Neural progenitor cell (in vitro differentiated cells): Measurements from ENCODE around the gene CCL13.

Source experiments
- EZH2 ChIP-seq: fragments of 200-600 bp; sonication (generic); IDR thresholded peaks from 2 replicates; pipeline ENCODE4 v1.6.1; 2017; ENCODE audit warnings: antibody characterized with exemption, mild to moderate bottlenecking, moderate library complexity
- TF ChIP-seq, protein P1 (sequence below): fragments of 200-600 bp; sonication (generic); IDR thresholded peaks from 2 replicates; pipeline ENCODE4 v1.5.1; 2017; ENCODE audit warnings: antibody characterized with exemption, mild to moderate bottlenecking

DNA sequence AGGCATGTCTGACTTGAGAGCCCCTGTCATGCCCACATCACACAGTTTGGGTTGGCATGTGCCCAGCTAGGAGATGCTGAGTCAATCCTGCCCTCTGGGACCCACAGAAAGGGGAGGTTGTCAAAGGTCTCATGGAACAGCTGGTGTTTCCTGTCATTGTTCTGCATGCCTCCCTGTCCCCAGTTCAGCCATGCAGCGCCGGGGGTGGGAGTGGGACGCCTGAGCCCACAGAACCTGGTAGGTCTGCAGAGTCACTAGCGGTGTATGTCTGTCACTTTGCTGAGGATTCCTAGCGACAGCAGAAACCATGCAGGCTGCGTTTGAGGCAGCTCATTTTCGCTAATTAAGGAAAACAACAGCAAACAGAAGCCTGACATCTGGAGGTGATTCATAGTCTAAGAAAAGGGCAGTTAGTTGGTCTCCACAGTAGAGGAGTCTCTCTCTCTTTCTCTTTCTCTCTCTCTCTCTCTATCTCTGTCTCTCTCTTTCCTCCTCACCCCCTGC lies 26.4 kb downstream of the CCL13 start:
- TF ChIP-seq, protein P1, sequence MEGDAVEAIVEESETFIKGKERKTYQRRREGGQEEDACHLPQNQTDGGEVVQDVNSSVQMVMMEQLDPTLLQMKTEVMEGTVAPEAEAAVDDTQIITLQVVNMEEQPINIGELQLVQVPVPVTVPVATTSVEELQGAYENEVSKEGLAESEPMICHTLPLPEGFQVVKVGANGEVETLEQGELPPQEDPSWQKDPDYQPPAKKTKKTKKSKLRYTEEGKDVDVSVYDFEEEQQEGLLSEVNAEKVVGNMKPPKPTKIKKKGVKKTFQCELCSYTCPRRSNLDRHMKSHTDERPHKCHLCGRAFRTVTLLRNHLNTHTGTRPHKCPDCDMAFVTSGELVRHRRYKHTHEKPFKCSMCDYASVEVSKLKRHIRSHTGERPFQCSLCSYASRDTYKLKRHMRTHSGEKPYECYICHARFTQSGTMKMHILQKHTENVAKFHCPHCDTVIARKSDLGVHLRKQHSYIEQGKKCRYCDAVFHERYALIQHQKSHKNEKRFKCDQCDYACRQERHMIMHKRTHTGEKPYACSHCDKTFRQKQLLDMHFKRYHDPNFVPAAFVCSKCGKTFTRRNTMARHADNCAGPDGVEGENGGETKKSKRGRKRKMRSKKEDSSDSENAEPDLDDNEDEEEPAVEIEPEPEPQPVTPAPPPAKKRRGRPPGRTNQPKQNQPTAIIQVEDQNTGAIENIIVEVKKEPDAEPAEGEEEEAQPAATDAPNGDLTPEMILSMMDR = no peak
- no peak for TF ChIP-seq EZH2
